Ishikawa (cell line): Measurements from ENCODE around the gene ADD3.

Experiments
- CEBPB ChIP-seq: IDR thresholded peaks from 2 replicates; pipeline ENCODE4 v1.6.1; 2012
- CREB1 ChIP-seq: IDR thresholded peaks from 2 replicates; pipeline ENCODE4 v1.6.1; 2012; ENCODE audit warnings: low read depth
- EGR1 ChIP-seq: IDR thresholded peaks from 2 replicates; pipeline ENCODE4 v1.6.1; 2012
- EP300 ChIP-seq: IDR thresholded peaks from 2 replicates; pipeline ENCODE4 v1.6.1; 2012; ENCODE audit warnings: borderline replicate concordance
- FOXM1 ChIP-seq: IDR thresholded peaks from 2 replicates; pipeline ENCODE4 v1.6.1; 2012; ENCODE audit warnings: low read depth, borderline replicate concordance
- MAX ChIP-seq: IDR thresholded peaks from 2 replicates; pipeline ENCODE4 v1.6.1; 2012
- NFIC ChIP-seq: IDR thresholded peaks from 2 replicates; pipeline ENCODE4 v1.6.1; 2012
- RAD21 ChIP-seq: IDR thresholded peaks from 2 replicates; pipeline ENCODE4 v1.6.1; 2012; ENCODE audit warnings: low read depth
- TAF1 ChIP-seq: IDR thresholded peaks from 2 replicates; pipeline ENCODE4 v1.6.1; 2012; ENCODE audit warnings: low read depth, mild to moderate bottlenecking
- TCF12 ChIP-seq: IDR thresholded peaks from 2 replicates; pipeline ENCODE4 v1.6.1; 2012; ENCODE audit warnings: low read depth
- TEAD4 ChIP-seq: IDR thresholded peaks from 2 replicates; pipeline ENCODE4 v1.6.1; 2012
- USF1 ChIP-seq: IDR thresholded peaks from 2 replicates; pipeline ENCODE4 v1.6.1; 2012
- YY1 ChIP-seq: IDR thresholded peaks from 2 replicates; pipeline ENCODE4 v1.6.1; 2012; ENCODE audit warnings: low read depth
- ZBTB7A ChIP-seq: IDR thresholded peaks from 2 replicates; pipeline ENCODE4 v1.6.1; 2012; ENCODE audit warnings: low read depth
- TF ChIP-seq, protein P1 (sequence below): IDR thresholded peaks from 2 replicates; pipeline ENCODE4 v1.6.1; 2012; ENCODE audit warnings: low read depth, mild to moderate bottlenecking

The ADD3 gene

DNA sequence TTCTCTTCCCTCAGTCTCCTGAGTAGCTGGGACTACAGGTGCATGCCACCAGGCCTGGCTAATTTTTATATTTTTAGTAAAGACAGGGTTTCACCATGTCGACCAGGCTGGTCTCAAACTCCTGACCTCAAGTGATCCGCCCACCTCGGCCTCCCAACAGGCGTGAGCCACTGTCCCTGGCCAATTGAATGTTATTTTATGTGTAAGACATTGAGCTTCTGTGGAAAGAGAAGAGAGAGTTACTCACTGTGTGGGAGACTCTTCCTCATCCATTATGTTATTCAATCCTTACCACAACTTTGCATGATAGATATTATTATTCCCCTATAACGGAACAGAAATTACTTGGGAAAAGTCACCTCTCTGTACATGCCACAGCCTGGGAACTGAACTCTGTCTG lies 167.0 kb downstream of the ADD3 start:
- no peak for TF ChIP-seq MAX
- TF ChIP-seq TEAD4: no peak
- TF ChIP-seq TAF1: no peak
- no peak for TF ChIP-seq USF1
- no peak for TF ChIP-seq ZBTB7A
- TF ChIP-seq NFIC: no peak
- TF ChIP-seq, protein P1, sequence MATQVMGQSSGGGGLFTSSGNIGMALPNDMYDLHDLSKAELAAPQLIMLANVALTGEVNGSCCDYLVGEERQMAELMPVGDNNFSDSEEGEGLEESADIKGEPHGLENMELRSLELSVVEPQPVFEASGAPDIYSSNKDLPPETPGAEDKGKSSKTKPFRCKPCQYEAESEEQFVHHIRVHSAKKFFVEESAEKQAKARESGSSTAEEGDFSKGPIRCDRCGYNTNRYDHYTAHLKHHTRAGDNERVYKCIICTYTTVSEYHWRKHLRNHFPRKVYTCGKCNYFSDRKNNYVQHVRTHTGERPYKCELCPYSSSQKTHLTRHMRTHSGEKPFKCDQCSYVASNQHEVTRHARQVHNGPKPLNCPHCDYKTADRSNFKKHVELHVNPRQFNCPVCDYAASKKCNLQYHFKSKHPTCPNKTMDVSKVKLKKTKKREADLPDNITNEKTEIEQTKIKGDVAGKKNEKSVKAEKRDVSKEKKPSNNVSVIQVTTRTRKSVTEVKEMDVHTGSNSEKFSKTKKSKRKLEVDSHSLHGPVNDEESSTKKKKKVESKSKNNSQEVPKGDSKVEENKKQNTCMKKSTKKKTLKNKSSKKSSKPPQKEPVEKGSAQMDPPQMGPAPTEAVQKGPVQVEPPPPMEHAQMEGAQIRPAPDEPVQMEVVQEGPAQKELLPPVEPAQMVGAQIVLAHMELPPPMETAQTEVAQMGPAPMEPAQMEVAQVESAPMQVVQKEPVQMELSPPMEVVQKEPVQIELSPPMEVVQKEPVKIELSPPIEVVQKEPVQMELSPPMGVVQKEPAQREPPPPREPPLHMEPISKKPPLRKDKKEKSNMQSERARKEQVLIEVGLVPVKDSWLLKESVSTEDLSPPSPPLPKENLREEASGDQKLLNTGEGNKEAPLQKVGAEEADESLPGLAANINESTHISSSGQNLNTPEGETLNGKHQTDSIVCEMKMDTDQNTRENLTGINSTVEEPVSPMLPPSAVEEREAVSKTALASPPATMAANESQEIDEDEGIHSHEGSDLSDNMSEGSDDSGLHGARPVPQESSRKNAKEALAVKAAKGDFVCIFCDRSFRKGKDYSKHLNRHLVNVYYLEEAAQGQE: no peak
- no peak for TF ChIP-seq RAD21

DNA sequence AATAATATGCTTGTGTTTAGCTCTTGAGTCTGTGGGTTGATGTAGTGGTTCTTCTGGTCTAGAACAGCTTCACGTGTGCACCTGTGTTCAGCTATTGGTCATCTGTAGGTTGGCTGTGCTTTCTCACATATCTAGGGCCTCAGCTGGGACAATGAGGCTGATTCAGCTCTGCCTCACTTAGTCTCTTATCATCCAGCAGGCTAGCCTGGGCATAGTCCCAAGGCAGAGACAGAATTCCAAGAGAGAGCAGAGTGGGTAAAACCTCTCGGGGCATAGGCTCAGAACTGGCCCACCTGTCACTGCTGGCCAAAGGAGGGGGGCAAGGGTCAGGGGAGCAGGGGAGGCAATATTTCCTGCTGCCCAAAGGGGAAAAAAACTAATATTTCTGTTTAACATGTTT lies 167.6 kb downstream of the ADD3 start:
- TF ChIP-seq YY1 (no peak), FOXM1 (no peak), TAF1 (no peak), RAD21 (no peak)
- TF ChIP-seq, protein P1: no peak

GRCh38 chr10:110176141-110177030 lies 168.6 kb downstream of the ADD3 start:
- TF ChIP-seq USF1 (no peak), TEAD4 (no peak), FOXM1 (no peak), TCF12 (no peak), CREB1 (no peak), ZBTB7A (no peak), EGR1 (no peak), YY1 (no peak), CEBPB (no peak), NFIC (no peak), EP300 (no peak), TAF1 (no peak)
- TF ChIP-seq, protein P1: no peak

DNA sequence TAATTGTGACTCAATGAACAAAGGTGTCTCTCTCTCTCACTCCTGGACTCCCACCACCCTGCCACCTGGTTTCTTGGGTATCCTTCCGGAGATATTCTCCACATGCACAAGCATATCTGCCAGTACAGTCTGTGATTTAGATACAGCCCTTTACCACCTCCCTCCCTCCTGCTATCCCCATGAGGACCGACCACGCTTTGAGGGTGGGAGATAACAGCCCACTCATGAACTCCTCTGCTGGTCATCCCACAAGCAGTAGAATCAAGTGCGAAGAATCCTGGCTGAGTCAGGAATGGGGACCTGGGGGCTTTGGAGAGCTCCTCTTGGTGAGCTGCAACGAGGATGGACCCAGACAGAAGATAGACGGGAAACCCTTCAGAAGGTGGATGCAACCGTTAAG lies 171.4 kb downstream of the ADD3 start:
- no peak for TF ChIP-seq YY1
- TF ChIP-seq RAD21: no peak
- TF ChIP-seq TAF1: no peak
- TF ChIP-seq CEBPB: no peak
- TF ChIP-seq EGR1: no peak
- TF ChIP-seq TEAD4: no peak
- TF ChIP-seq FOXM1: no peak
- TF ChIP-seq NFIC: no peak
- TF ChIP-seq TCF12: no peak
- no peak for TF ChIP-seq CREB1
- TF ChIP-seq, protein P1: no peak
- TF ChIP-seq USF1: no peak
- TF ChIP-seq EP300: no peak
- TF ChIP-seq ZBTB7A: no peak
- TF ChIP-seq MAX: no peak
